Measurements from ENCODE around the gene BEAN1.

BEAN1 gene

GRCh38 chr16:66395806-66396555 is 31.1 kb upstream of the BEAN1 start:
- DNase-seq (ENCODE audit: low spot score) = peak; percentile 26

- no peak for DNase-seq (ENCODE audit: low spot score)
These were observed 29.2 kb upstream of the BEAN1 start for GRCh38 chr16:66397736-66398433.

- no peak for DNase-seq (ENCODE audit: low spot score)
These were observed 28.1 kb upstream of the BEAN1 start for GRCh38 chr16:66399031-66399430.

- DNase-seq (ENCODE audit: low spot score) = no peak
These were observed 27.2 kb upstream of the BEAN1 start for GRCh38 chr16:66399930-66400329.

- DNase-seq (ENCODE audit: low spot score) = no peak
These were observed 26.4 kb upstream of the BEAN1 start for GRCh38 chr16:66400503-66401380.

- no peak for DNase-seq (ENCODE audit: low spot score)
These were observed 25.5 kb upstream of the BEAN1 start for GRCh38 chr16:66401610-66402009.

GRCh38 chr16:66402166-66402565 is 24.9 kb upstream of the BEAN1 start:
- DNase-seq (ENCODE audit: low spot score) = no peak

- DNase-seq (ENCODE audit: low spot score) = no peak
These were observed 24.4 kb upstream of the BEAN1 start for GRCh38 chr16:66402591-66403230.

- DNase-seq (ENCODE audit: low spot score) = no peak
These were observed 23.5 kb upstream of the BEAN1 start for GRCh38 chr16:66403531-66404145.

GRCh38 chr16:66405057-66405783 is 21.9 kb upstream of the BEAN1 start:
- DNase-seq (ENCODE audit: low spot score) = no peak

- DNase-seq (ENCODE audit: low spot score) = peak; percentile 89
These were observed 20.4 kb upstream of the BEAN1 start for GRCh38 chr16:66406534-66407221.

GRCh38 chr16:66408163-66409048 is 18.7 kb upstream of the BEAN1 start:
- peak; percentile 42 for DNase-seq (ENCODE audit: low spot score)

GRCh38 chr16:66409156-66409555 is 17.9 kb upstream of the BEAN1 start:
- DNase-seq (ENCODE audit: low spot score) = no peak

- DNase-seq (ENCODE audit: low spot score) = no peak
These were observed 14.9 kb upstream of the BEAN1 start for GRCh38 chr16:66412182-66412581.

- no peak for DNase-seq (ENCODE audit: low spot score)
These were observed 12.2 kb upstream of the BEAN1 start for GRCh38 chr16:66414891-66415290.

GRCh38 chr16:66416136-66416535 is 11.0 kb upstream of the BEAN1 start:
- DNase-seq (ENCODE audit: low spot score) = peak; percentile 22

- DNase-seq (ENCODE audit: low spot score) = peak; percentile 14
These were observed 10.0 kb upstream of the BEAN1 start for GRCh38 chr16:66416939-66417700.

GRCh38 chr16:66418165-66418962 is 8.7 kb upstream of the BEAN1 start:
- peak; percentile 36 for DNase-seq (ENCODE audit: low spot score)

All from ecto neural progenitor cell (in vitro differentiated cells).